ENCODE results near the gene LZTR1.

- TF ChIP-seq, protein P1, sequence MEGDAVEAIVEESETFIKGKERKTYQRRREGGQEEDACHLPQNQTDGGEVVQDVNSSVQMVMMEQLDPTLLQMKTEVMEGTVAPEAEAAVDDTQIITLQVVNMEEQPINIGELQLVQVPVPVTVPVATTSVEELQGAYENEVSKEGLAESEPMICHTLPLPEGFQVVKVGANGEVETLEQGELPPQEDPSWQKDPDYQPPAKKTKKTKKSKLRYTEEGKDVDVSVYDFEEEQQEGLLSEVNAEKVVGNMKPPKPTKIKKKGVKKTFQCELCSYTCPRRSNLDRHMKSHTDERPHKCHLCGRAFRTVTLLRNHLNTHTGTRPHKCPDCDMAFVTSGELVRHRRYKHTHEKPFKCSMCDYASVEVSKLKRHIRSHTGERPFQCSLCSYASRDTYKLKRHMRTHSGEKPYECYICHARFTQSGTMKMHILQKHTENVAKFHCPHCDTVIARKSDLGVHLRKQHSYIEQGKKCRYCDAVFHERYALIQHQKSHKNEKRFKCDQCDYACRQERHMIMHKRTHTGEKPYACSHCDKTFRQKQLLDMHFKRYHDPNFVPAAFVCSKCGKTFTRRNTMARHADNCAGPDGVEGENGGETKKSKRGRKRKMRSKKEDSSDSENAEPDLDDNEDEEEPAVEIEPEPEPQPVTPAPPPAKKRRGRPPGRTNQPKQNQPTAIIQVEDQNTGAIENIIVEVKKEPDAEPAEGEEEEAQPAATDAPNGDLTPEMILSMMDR (IDR thresholded peaks at IDR 0.05) = no peak
- TF ChIP-seq POLR2A (IDR thresholded peaks at IDR 0.05) = no peak
Observed at GRCh38 chr22:21022955-21023614, 41.0 kb downstream of the LZTR1 start.
